ENCODE measurements around the gene HBM. TPM values are rescaled to one million over a fixed set of nuclear protein-coding genes. Genes with fewer than 3 reads are reported as not detected.

HBM gene
- not detected in 2 replicates for total RNA-seq

GRCh38 chr16:165539-166374 lies at the start of gene HBM:
Gene HBM (plus strand): TSS chr16:165978. CDS start chr16:165998, 20 bp downstream.

GRCh38 chr16:152141-153128 lies 13.3 kb upstream of the HBM start, which contains the start of gene HBZ:
Gene HBZ (plus strand): TSS chr16:152644. CDS start chr16:152910, 266 bp downstream.

GRCh38 chr16:172374-172941 lies 6.7 kb downstream of the HBM start, which contains the start of gene HBA2:
Gene HBA2 (plus strand): TSS chr16:172876. CDS start chr16:172913, 37 bp downstream.

GRCh38 chr16:176477-177382 lies 11.0 kb downstream of the HBM start, which contains the start of gene HBA1:
Gene HBA1 (plus strand): TSS chr16:176680. CDS start chr16:176717, 37 bp downstream.

GRCh38 chr16:180101-180675 lies 14.4 kb downstream of the HBM start, which contains the start of gene HBQ1:
Gene HBQ1 (plus strand): TSS chr16:180459. CDS start chr16:180487, 28 bp downstream.

Small RNAs within 50 kb of the gene (small RNA-seq; reads per million reads assigned to genes)
- gene RF00019 = not detected

Other genes with a start within 250 kb of the HBM start
- 0.97 and 1.1 TPM in 2 replicates for gene POLR3K, start 112.4 kb upstream of the HBM start, total RNA-seq
- 9.0 and 9.6 TPM in 2 replicates for gene SNRNP25, start 112.2 kb upstream of the HBM start, total RNA-seq
- gene RHBDF1, start 93.3 kb upstream of the HBM start, total RNA-seq = 42.4 and 44.0 TPM in 2 replicates
- gene MPG, start 87.8 kb upstream of the HBM start, total RNA-seq = 133 and 153 TPM in 2 replicates
- gene NPRL3, start 27.3 kb upstream of the HBM start, total RNA-seq = 10.0 and 14.8 TPM in 2 replicates
- gene HBZ, start 13.3 kb upstream of the HBM start, total RNA-seq = not detected in 2 replicates
- not detected in 2 replicates for gene HBA2, start 6.9 kb downstream of the HBM start, total RNA-seq
- gene HBA1, start 10.7 kb downstream of the HBM start, total RNA-seq = not detected in 2 replicates
- not detected in 2 replicates for gene HBQ1, start 14.5 kb downstream of the HBM start, total RNA-seq
- 30.8 and 40.6 TPM in 2 replicates for gene LUC7L, start 63.5 kb downstream of the HBM start, total RNA-seq
- 84.5 and 89.4 TPM in 2 replicates for gene FAM234A, start 68.8 kb downstream of the HBM start, total RNA-seq
- 2.2 and 3.2 TPM in 2 replicates for gene RGS11, start 110.0 kb downstream of the HBM start, total RNA-seq
- gene ARHGDIG, start 114.6 kb downstream of the HBM start, total RNA-seq = not detected in 2 replicates
- gene PDIA2, start 117.2 kb downstream of the HBM start, total RNA-seq = not detected in 2 replicates
- gene AXIN1, start 186.7 kb downstream of the HBM start, total RNA-seq = 20.0 and 28.6 TPM in 2 replicates
- 54.7 and 57.2 TPM in 2 replicates for gene MRPL28, start 204.6 kb downstream of the HBM start, total RNA-seq
- 46.3 and 54.8 TPM in 2 replicates for gene PGAP6, start 216.0 kb downstream of the HBM start, total RNA-seq
- 122 and 127 TPM in 2 replicates for gene NME4, start 231.2 kb downstream of the HBM start, total RNA-seq
- gene DECR2, start 235.9 kb downstream of the HBM start, total RNA-seq = 25.0 and 25.2 TPM in 2 replicates

Data from hair follicle dermal papilla cell (primary cell).